GM23338 (cell line): ENCODE data around the gene OXGR1. TPM values are rescaled to one million over a fixed set of nuclear protein-coding genes. Genes with fewer than 3 reads are reported as not detected.

Experiments used
- ATAC-seq: fragments of 200-7000 bp; cut with Tn5 transposase; 3 replicates; pipeline ENCODE4 v1.9.1; 2020
- DNase-seq: peaks from one replicate; pipeline ENCODE4 v3.0.0-alpha.2; 2015; ENCODE audit warnings: low spot score
- H2AFZ ChIP-seq: fragments of 200-600 bp; sonication (generic); 2 replicates; pipeline ENCODE4 v1.8.0; 2016; ENCODE audit warnings: antibody characterized with exemption, mild to moderate bottlenecking, moderate library complexity
- H3F3A ChIP-seq: fragments of 200-600 bp; sonication (generic); replicated peaks from 2 replicates; pipeline ENCODE4 v1.8.0; 2017; ENCODE audit warnings: antibody characterized with exemption, mixed run types, low read depth
- H3K27ac ChIP-seq: fragments of 200-600 bp; sonication (generic); 2 replicates; pipeline ENCODE4 v1.6.1; 2016; ENCODE audit warnings: low read depth
- H3K27me3 ChIP-seq: fragments of 200-600 bp; sonication (generic); 2 replicates; pipeline ENCODE4 v1.8.0; 2016; ENCODE audit warnings: mild to moderate bottlenecking, mixed run types, moderate library complexity; ENCODE audit not compliant: insufficient read depth
- H3K36me3 ChIP-seq: fragments of 200-600 bp; sonication (generic); 2 replicates; pipeline ENCODE4 v1.8.0; 2016; ENCODE audit warnings: mild to moderate bottlenecking; ENCODE audit not compliant: insufficient read depth
- H3K4me1 ChIP-seq: fragments of 200-600 bp; sonication (generic); 2 replicates; pipeline ENCODE4 v1.8.0; 2016; ENCODE audit warnings: mild to moderate bottlenecking, moderate library complexity; ENCODE audit not compliant: insufficient read depth
- H3K4me2 ChIP-seq: fragments of 200-600 bp; sonication (generic); 2 replicates; pipeline ENCODE4 v1.7.1; 2017; ENCODE audit warnings: mixed run types
- H3K4me3 ChIP-seq: fragments of 200-600 bp; sonication (generic); 2 replicates; pipeline ENCODE4 v1.6.1; 2016; ENCODE audit warnings: mixed run types
- H3K79me2 ChIP-seq: fragments of 200-600 bp; sonication (generic); replicated peaks from 2 replicates; pipeline ENCODE4 v1.8.0; 2017; ENCODE audit warnings: mild to moderate bottlenecking; ENCODE audit not compliant: insufficient read depth
- H3K9me2 ChIP-seq: fragments of 200-600 bp; sonication (generic); 2 replicates; pipeline ENCODE4 v1.8.0; 2017; ENCODE audit not compliant: insufficient read depth
- H4K20me1 ChIP-seq: fragments of 200-600 bp; sonication (generic); replicated peaks from 2 replicates; pipeline ENCODE4 v1.8.0; 2017; ENCODE audit warnings: mild to moderate bottlenecking; ENCODE audit not compliant: insufficient read depth
- H3K27ac Mint-ChIP-seq: 2 replicates; pipeline ENCODE4 v1.8.0; 2020; ENCODE audit warnings: inconsistent platforms, mild to moderate bottlenecking, moderate library complexity, mixed read lengths
- H3K27me3 Mint-ChIP-seq: 3 replicates; pipeline ENCODE4 v1.8.0; 2022; ENCODE audit warnings: low read depth, mild to moderate bottlenecking, moderate library complexity, mixed read lengths, inconsistent platforms; ENCODE audit not compliant: insufficient read depth, poor library complexity
- H3K36me3 Mint-ChIP-seq: 3 replicates; pipeline ENCODE4 v1.8.0; 2021; ENCODE audit warnings: low read depth, mild to moderate bottlenecking, inconsistent platforms, moderate library complexity, mixed read lengths
- H3K4me1 Mint-ChIP-seq: 3 replicates; pipeline ENCODE4 v1.8.0; 2020; ENCODE audit warnings: mild to moderate bottlenecking, inconsistent platforms, mixed read lengths
- H3K4me3 Mint-ChIP-seq: 3 replicates; pipeline ENCODE4 v1.8.0; 2021; ENCODE audit warnings: moderate library complexity, mild to moderate bottlenecking, inconsistent platforms, mixed read lengths
- H3K9me3 Mint-ChIP-seq: 3 replicates; pipeline ENCODE4 v1.8.0; 2020; ENCODE audit warnings: moderate library complexity, mild to moderate bottlenecking, inconsistent platforms, mixed read lengths
- NANOG ChIP-seq: IDR thresholded peaks from 2 replicates; pipeline ENCODE4 v1.6.1; 2016; ENCODE audit warnings: antibody characterized with exemption, borderline replicate concordance
- polyA plus RNA-seq: library from polyadenylated mRNA; unstranded; fragments of >200 nt; fragmentation: Nextera tagmentation; extraction: Ambion mirVana; gene quantifications from 2 replicates; pipeline ENCODE4 v1.2.1, GENCODE V29; 2016
- total RNA-seq: library from RNA; depleted of rRNA; stranded (reverse); fragments of >200 nt; shearing (Covaris generic); gene quantifications from 2 replicates; pipeline ENCODE4 v1.2.3, GENCODE V29; 2014
- TF ChIP-seq, protein P1 (sequence below): fragments of 250-450 bp; sonication (Bioruptor Pico); IDR thresholded peaks from 2 replicates; pipeline ENCODE4 v1.5.0; 2020; ENCODE audit warnings: mild to moderate bottlenecking, moderate library complexity
- TF ChIP-seq, protein P2 (sequence below): IDR thresholded peaks from one replicate; pipeline ENCODE4 v1.6.1; 2018; ENCODE audit warnings: antibody characterized with exemption; ENCODE audit not compliant: unreplicated experiment
- TF ChIP-seq, protein P3 (sequence below): IDR thresholded peaks from 2 replicates; pipeline ENCODE4 v1.6.1; 2016; ENCODE audit warnings: antibody characterized with exemption

The OXGR1 gene
- total and polyA plus RNA-seq, 2 experiments from 2014 or later = 0.29 to 0.80 TPM

DNA sequence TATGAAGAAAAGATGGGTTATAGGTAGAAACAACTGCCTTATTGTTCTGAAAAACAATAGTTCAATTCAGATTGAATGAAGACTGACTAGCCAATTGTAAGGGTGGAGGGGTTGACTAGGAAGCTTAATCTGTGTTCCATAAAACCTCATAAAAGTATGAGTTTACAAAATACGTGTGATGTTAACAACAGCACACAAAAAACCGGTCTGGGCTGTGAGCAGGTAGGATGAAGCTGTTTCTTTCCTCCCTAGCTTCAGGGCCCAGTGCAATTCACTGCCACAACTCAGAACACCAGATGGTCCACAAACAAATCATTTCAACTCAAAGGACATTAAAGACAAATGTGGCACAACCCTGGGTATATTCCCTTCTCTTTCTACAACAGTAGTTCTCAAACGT, 3.2 kb downstream of the OXGR1 start (continued):
- TF ChIP-seq, protein P1, sequence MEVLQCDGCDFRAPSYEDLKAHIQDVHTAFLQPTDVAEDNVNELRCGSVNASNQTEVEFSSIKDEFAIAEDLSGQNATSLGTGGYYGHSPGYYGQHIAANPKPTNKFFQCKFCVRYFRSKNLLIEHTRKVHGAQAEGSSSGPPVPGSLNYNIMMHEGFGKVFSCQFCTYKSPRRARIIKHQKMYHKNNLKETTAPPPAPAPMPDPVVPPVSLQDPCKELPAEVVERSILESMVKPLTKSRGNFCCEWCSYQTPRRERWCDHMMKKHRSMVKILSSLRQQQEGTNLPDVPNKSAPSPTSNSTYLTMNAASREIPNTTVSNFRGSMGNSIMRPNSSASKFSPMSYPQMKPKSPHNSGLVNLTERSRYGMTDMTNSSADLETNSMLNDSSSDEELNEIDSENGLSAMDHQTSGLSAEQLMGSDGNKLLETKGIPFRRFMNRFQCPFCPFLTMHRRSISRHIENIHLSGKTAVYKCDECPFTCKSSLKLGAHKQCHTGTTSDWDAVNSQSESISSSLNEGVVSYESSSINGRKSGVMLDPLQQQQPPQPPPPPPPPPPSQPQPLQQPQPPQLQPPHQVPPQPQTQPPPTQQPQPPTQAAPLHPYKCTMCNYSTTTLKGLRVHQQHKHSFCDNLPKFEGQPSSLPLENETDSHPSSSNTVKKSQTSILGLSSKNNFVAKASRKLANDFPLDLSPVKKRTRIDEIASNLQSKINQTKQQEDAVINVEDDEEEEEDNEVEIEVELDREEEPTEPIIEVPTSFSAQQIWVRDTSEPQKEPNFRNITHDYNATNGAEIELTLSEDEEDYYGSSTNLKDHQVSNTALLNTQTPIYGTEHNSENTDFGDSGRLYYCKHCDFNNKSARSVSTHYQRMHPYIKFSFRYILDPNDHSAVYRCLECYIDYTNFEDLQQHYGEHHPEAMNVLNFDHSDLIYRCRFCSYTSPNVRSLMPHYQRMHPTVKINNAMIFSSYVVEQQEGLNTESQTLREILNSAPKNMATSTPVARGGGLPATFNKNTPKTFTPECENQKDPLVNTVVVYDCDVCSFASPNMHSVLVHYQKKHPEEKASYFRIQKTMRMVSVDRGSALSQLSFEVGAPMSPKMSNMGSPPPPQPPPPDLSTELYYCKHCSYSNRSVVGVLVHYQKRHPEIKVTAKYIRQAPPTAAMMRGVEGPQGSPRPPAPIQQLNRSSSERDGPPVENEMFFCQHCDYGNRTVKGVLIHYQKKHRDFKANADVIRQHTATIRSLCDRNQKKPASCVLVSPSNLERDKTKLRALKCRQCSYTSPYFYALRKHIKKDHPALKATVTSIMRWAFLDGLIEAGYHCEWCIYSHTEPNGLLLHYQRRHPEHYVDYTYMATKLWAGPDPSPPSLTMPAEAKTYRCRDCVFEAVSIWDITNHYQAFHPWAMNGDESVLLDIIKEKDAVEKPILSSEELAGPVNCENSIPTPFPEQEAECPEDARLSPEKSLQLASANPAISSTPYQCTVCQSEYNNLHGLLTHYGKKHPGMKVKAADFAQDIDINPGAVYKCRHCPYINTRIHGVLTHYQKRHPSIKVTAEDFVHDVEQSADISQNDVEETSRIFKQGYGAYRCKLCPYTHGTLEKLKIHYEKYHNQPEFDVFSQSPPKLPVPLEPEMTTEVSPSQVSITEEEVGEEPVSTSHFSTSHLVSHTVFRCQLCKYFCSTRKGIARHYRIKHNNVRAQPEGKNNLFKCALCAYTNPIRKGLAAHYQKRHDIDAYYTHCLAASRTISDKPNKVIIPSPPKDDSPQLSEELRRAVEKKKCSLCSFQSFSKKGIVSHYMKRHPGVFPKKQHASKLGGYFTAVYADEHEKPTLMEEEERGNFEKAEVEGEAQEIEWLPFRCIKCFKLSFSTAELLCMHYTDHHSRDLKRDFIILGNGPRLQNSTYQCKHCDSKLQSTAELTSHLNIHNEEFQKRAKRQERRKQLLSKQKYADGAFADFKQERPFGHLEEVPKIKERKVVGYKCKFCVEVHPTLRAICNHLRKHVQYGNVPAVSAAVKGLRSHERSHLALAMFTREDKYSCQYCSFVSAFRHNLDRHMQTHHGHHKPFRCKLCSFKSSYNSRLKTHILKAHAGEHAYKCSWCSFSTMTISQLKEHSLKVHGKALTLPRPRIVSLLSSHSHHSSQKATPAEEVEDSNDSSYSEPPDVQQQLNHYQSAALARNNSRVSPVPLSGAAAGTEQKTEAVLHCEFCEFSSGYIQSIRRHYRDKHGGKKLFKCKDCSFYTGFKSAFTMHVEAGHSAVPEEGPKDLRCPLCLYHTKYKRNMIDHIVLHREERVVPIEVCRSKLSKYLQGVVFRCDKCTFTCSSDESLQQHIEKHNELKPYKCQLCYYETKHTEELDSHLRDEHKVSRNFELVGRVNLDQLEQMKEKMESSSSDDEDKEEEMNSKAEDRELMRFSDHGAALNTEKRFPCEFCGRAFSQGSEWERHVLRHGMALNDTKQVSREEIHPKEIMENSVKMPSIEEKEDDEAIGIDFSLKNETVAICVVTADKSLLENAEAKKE (CRISPR knock-in tag) = no peak
- TF ChIP-seq, protein P2, sequence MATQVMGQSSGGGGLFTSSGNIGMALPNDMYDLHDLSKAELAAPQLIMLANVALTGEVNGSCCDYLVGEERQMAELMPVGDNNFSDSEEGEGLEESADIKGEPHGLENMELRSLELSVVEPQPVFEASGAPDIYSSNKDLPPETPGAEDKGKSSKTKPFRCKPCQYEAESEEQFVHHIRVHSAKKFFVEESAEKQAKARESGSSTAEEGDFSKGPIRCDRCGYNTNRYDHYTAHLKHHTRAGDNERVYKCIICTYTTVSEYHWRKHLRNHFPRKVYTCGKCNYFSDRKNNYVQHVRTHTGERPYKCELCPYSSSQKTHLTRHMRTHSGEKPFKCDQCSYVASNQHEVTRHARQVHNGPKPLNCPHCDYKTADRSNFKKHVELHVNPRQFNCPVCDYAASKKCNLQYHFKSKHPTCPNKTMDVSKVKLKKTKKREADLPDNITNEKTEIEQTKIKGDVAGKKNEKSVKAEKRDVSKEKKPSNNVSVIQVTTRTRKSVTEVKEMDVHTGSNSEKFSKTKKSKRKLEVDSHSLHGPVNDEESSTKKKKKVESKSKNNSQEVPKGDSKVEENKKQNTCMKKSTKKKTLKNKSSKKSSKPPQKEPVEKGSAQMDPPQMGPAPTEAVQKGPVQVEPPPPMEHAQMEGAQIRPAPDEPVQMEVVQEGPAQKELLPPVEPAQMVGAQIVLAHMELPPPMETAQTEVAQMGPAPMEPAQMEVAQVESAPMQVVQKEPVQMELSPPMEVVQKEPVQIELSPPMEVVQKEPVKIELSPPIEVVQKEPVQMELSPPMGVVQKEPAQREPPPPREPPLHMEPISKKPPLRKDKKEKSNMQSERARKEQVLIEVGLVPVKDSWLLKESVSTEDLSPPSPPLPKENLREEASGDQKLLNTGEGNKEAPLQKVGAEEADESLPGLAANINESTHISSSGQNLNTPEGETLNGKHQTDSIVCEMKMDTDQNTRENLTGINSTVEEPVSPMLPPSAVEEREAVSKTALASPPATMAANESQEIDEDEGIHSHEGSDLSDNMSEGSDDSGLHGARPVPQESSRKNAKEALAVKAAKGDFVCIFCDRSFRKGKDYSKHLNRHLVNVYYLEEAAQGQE = no peak

DNA sequence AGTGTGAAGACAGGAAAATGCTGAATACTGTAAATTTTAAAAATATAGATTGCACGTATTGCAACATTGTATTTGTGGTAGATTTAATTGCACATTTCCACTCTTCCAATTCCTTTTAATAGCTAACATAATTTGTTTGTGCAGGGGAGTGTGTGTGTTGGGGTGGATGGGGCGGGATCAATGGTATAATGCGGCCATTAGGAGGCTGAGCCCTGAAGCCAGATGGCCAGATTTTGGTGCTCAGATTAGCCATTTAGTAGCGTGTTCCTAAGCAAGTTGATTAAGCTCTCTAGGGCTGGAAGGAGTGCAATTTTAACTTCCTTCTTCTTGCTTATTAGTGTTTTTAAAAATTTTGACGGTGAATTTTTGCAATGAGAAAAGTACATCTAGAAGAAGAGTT, 5.8 kb downstream of the OXGR1 start:
- Histone ChIP-seq H3K27ac (no peak overlapping the region), H4K20me1 (no peaks in the 10 kb centered on the region; the same call in 1 of the 2 replicates), H3K4me1 (no peaks in the 10 kb centered on the region; the same call in 1 of the 2 replicates), H3K9me2 (no peaks in the 10 kb centered on the region), H3K79me2 (no peaks in the 10 kb centered on the region), H3K27me3 (peaks cover 14% of the 10 kb centered on the region), H3K4me2 (no peak overlapping the region), H3K36me3 (no peaks in the 10 kb centered on the region), H3K4me3 (no peak overlapping the region), H2AFZ (no peak overlapping the region), H3F3A (no peaks in the 10 kb centered on the region)
- Mint-ChIP-seq H3K4me1 (peaks cover 15% of the 10 kb centered on the region), H3K27me3 (peaks cover 6% of the 10 kb centered on the region), H3K36me3 (no peaks in the 10 kb centered on the region), H3K27ac (no peak overlapping the region), H3K4me3 (no peak overlapping the region), H3K9me3 (no peaks in the 10 kb centered on the region; the same call in 2 of the 3 replicates)
- ATAC-seq (no peak), DNase-seq (no peak)
- TF ChIP-seq NANOG = no peak
- TF ChIP-seq, protein P1 (CRISPR knock-in tag) = no peak
- TF ChIP-seq, protein P3, sequence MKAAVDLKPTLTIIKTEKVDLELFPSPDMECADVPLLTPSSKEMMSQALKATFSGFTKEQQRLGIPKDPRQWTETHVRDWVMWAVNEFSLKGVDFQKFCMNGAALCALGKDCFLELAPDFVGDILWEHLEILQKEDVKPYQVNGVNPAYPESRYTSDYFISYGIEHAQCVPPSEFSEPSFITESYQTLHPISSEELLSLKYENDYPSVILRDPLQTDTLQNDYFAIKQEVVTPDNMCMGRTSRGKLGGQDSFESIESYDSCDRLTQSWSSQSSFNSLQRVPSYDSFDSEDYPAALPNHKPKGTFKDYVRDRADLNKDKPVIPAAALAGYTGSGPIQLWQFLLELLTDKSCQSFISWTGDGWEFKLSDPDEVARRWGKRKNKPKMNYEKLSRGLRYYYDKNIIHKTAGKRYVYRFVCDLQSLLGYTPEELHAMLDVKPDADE = no peak
